Endodermal cell (in vitro differentiated cells): ENCODE data around the gene PLB1. TPM values are rescaled to one million over a fixed set of nuclear protein-coding genes. Genes with fewer than 3 reads are reported as not detected.

Experiments
- DNase-seq: peaks from one replicate; pipeline ENCODE4 v3.0.0-alpha.2; 2017
- H3K27ac ChIP-seq: 2 replicates; pipeline ENCODE4 v1.5.1; 2013; ENCODE audit warnings: mild to moderate bottlenecking, low read depth, low read length, moderate library complexity
- H3K27me3 ChIP-seq: 2 replicates; pipeline ENCODE4 v1.6.1; 2013; ENCODE audit warnings: mild to moderate bottlenecking, low read length, moderate library complexity; ENCODE audit not compliant: insufficient read depth, control insufficient read depth, poor library complexity, severe bottlenecking
- H3K36me3 ChIP-seq: 2 replicates; pipeline ENCODE4 v1.7.0; 2013; ENCODE audit warnings: mild to moderate bottlenecking, low read length, moderate library complexity; ENCODE audit not compliant: control insufficient read depth, insufficient read depth
- H3K4me1 ChIP-seq: one replicate; pipeline ENCODE4 v1.7.0; 2013; ENCODE audit warnings: low read length; ENCODE audit not compliant: control insufficient read depth, insufficient read depth
- H3K4me3 ChIP-seq: 2 replicates; pipeline ENCODE4 v1.5.1; 2013; ENCODE audit warnings: mild to moderate bottlenecking, low read length, moderate library complexity
- H3K9ac ChIP-seq: 2 replicates; pipeline ENCODE4 v1.6.1; 2013; ENCODE audit warnings: mild to moderate bottlenecking, low read length, moderate library complexity; ENCODE audit not compliant: poor library complexity, severe bottlenecking; ENCODE audit errors: extremely low read depth
- H3K9me3 ChIP-seq: 2 replicates; pipeline ENCODE4 v1.6.1; 2013; ENCODE audit warnings: mild to moderate bottlenecking, low read length, moderate library complexity; ENCODE audit not compliant: control insufficient read depth
- H3K27ac Mint-ChIP-seq: 2 replicates; pipeline ENCODE4 v1.8.0; 2020; ENCODE audit warnings: mixed read lengths
- H3K27me3 Mint-ChIP-seq: 2 replicates; pipeline ENCODE4 v1.8.0; 2021; ENCODE audit warnings: mild to moderate bottlenecking, mixed read lengths; ENCODE audit not compliant: insufficient read depth
- H3K36me3 Mint-ChIP-seq: 2 replicates; pipeline ENCODE4 v1.8.0; 2020; ENCODE audit warnings: low read depth, mixed read lengths
- H3K4me1 Mint-ChIP-seq: 2 replicates; pipeline ENCODE4 v1.8.0; 2020; ENCODE audit warnings: mixed read lengths
- H3K4me3 Mint-ChIP-seq: 2 replicates; pipeline ENCODE4 v1.8.0; 2020; ENCODE audit warnings: mild to moderate bottlenecking, moderate library complexity, mixed read lengths
- H3K9me3 Mint-ChIP-seq: 2 replicates; pipeline ENCODE4 v1.8.0; 2020; ENCODE audit warnings: mild to moderate bottlenecking, mixed read lengths
- CTCF ChIP-seq: fragments of 200-600 bp; sonication (generic); conservative IDR thresholded peaks from 2 replicates; pipeline ENCODE4 v1.5.0; 2021; ENCODE audit warnings: antibody characterized with exemption, mild to moderate bottlenecking
- WGBS, 2 experiments: methylation state at CpG; one replicate each; pipeline versions ENCODE4 v1.1.5 to v1.1.7; 2013; ENCODE audit warnings: missing lambda C conversion rate in 2 of 2, mixed read lengths in 1 of 2; ENCODE audit not compliant: insufficient coverage in 1 of 2, insufficient read length in 1 of 2; 5-methylcytosine and 5-hydroxymethylcytosine counted together
- total RNA-seq, 2 donors: library from RNA; stranded (reverse); fragmentation: NEBNext Ultra II Directional in 1 of 2; extraction: Animal tissue kit (Norgen Biotek cat#: 25700) in 1 of 2; gene quantifications; 2 replicates in 1 of 2; 3 replicates in 1 of 2; pipeline ENCODE4 v1.2.1, GENCODE V29; 2021

Gene PLB1
- total RNA-seq, 2 donors from 2014 or later = 0.35 to 0.38 TPM

GRCh38 chr2:28593160-28593755 lies 97.4 kb downstream of the PLB1 start:
- H3K27ac ChIP-seq = no peak overlapping the region
- no peaks in the 10 kb centered on the region for H3K27me3 Mint-ChIP-seq

GRCh38 chr2:28594000-28594331 lies 98.1 kb downstream of the PLB1 start:
- H3K27me3 ChIP-seq = no peaks in the 10 kb centered on the region
- H3K9me3 Mint-ChIP-seq = no peaks in the 10 kb centered on the region
- no peaks in the 10 kb centered on the region for H3K36me3 ChIP-seq
- no peaks in the 10 kb centered on the region for H3K27me3 Mint-ChIP-seq
- no peak overlapping the region for H3K9ac ChIP-seq
- WGBS, 2 experiments = 24 to 53% methylated on average over 6 to 9 of the region's 9 CpGs
- H3K4me1 ChIP-seq = no peaks in the 10 kb centered on the region
- no peaks in the 10 kb centered on the region for H3K9me3 ChIP-seq
- no peaks in the 10 kb centered on the region for H3K36me3 Mint-ChIP-seq
- H3K4me3 ChIP-seq = no peak overlapping the region
- no peak for TF ChIP-seq CTCF
- no peak for DNase-seq
- no peak overlapping the region for H3K27ac Mint-ChIP-seq
- H3K4me1 Mint-ChIP-seq = peaks cover 15% of the 10 kb centered on the region
- no peak overlapping the region for H3K27ac ChIP-seq
- H3K4me3 Mint-ChIP-seq = no peak overlapping the region

More at GRCh38 chr2:28593160-28593755, 97.4 kb downstream of the PLB1 start:
- H3K27me3 ChIP-seq = no peaks in the 10 kb centered on the region
- Mint-ChIP-seq H3K9me3 (no peaks in the 10 kb centered on the region), H3K27ac (no peak overlapping the region), H3K4me3 (no peak overlapping the region), H3K36me3 (no peaks in the 10 kb centered on the region), H3K4me1 (peaks cover 15% of the 10 kb centered on the region)
- no peak for DNase-seq
- no peaks in the 10 kb centered on the region for H3K4me1 ChIP-seq
- H3K9ac ChIP-seq = no peak overlapping the region
- no peak overlapping the region for H3K4me3 ChIP-seq
- no peaks in the 10 kb centered on the region for H3K36me3 ChIP-seq
- no peaks in the 10 kb centered on the region for H3K9me3 ChIP-seq
- TF ChIP-seq CTCF = no peak
- WGBS, 2 experiments = 76 to 82% methylated on average over 8 to 11 of the region's 11 CpGs

- no peak overlapping the region for H3K4me3 Mint-ChIP-seq
- TF ChIP-seq CTCF = peak; percentile 96
- no peaks in the 10 kb centered on the region for H3K9me3 ChIP-seq
- H3K9me3 Mint-ChIP-seq = no peaks in the 10 kb centered on the region
- no peak overlapping the region for H3K27ac Mint-ChIP-seq
- no peaks in the 10 kb centered on the region for H3K27me3 ChIP-seq
- H3K36me3 Mint-ChIP-seq = no peaks in the 10 kb centered on the region
- H3K27me3 Mint-ChIP-seq = no peaks in the 10 kb centered on the region
- peak; percentile 98 for DNase-seq
- no peak overlapping the region for H3K4me3 ChIP-seq
- no peak overlapping the region for H3K27ac ChIP-seq
- peaks cover 15% of the 10 kb centered on the region for H3K4me1 Mint-ChIP-seq
- no peaks in the 10 kb centered on the region for H3K36me3 ChIP-seq
- no peaks in the 10 kb centered on the region for H3K4me1 ChIP-seq
- H3K9ac ChIP-seq = no peak overlapping the region
- 47 to 56% methylated on average over 17 to 20 of the region's 20 CpGs for WGBS, 2 experiments
These were observed 98.7 kb downstream of the PLB1 start for GRCh38 chr2:28594332-28595108.
